B cell (primary cell): Measurements from ENCODE around the gene RNLS. TPM values are rescaled to one million over a fixed set of nuclear protein-coding genes. Genes with fewer than 3 reads are reported as not detected.

ENCODE experiments used
- ATAC-seq: fragments of 200-7000 bp; cut with Tn5 transposase; one replicate; pipeline ENCODE4 v1.10.0; 2021; ENCODE audit warnings: low read depth, mild to moderate bottlenecking, moderate number of reproducible peaks, moderate library complexity
- CTCF ChIA-PET: fragments of 350-600 bp; sonication (Branson Sonifier 250); formaldehyde crosslinking; loops from one replicate; lab custom pipeline; 2021; ENCODE audit warnings: antibody characterized with exemption, inconsistent platforms; lab: Charles Lee
- POLR2A ChIA-PET: fragments of 350-600 bp; sonication (Branson Sonifier 250); formaldehyde crosslinking; loops from one replicate; lab custom pipeline; 2021; ENCODE audit warnings: antibody characterized with exemption; lab: Charles Lee
- DNase-seq: peaks from one replicate; pipeline ENCODE4 v3.0.0; 2013
- H2AFZ ChIP-seq: 2 replicates; pipeline ENCODE4 v1.6.1; 2012; ENCODE audit warnings: mild to moderate bottlenecking, low read depth, low read length; ENCODE audit not compliant: insufficient read depth, poor library complexity, severe bottlenecking
- H3K27ac ChIP-seq, 2 donors: 1 replicate in 1 of 2; 2 replicates in 1 of 2; pipeline ENCODE4 v1.5.1; 2012 to 2013; ENCODE audit warnings: low read length in 2 of 2, mild to moderate bottlenecking in 2 of 2, moderate library complexity in 1 of 2
- H3K27me3 ChIP-seq, 4 experiments: fragments of 200-600 bp in 1 of 4; sonication (generic) in 1 of 4; replicated peaks in 1 of 4; 1 replicate in 2 of 4; 2 replicates in 2 of 4; pipeline versions ENCODE4 v1.6.1 to v1.7.0; 2013 to 2016; ENCODE audit warnings: low read length in 3 of 4, mild to moderate bottlenecking in 2 of 4, mixed read lengths in 1 of 4, moderate library complexity in 1 of 4; ENCODE audit not compliant: insufficient read depth in 4 of 4, control insufficient read depth in 3 of 4; ENCODE audit errors: control extremely low read depth in 1 of 4
- H3K36me3 ChIP-seq, 2 experiments: replicated peaks in 1 of 2; 1 replicate in 1 of 2; 2 replicates in 1 of 2; pipeline versions ENCODE4 v1.6.1 to v1.7.1; 2013; ENCODE audit warnings: low read length in 1 of 2; ENCODE audit not compliant: insufficient read depth in 2 of 2, control insufficient read depth in 1 of 2; ENCODE audit errors: control extremely low read depth in 1 of 2, extremely low read depth in 1 of 2
- H3K4me1 ChIP-seq, 2 donors: fragments of 200-600 bp in 1 of 2; sonication (generic) in 1 of 2; 1 replicate in 1 of 2; 2 replicates in 1 of 2; pipeline versions ENCODE4 v1.5.1 to v1.6.1; 2013 to 2017; ENCODE audit warnings: low read length in 2 of 2; ENCODE audit not compliant: control insufficient read depth in 2 of 2, insufficient read depth in 2 of 2
- H3K4me2 ChIP-seq: replicated peaks from 2 replicates; pipeline ENCODE3; 2012; ENCODE audit warnings: mild to moderate bottlenecking, low read depth, low read length; ENCODE audit not compliant: poor library complexity, severe bottlenecking
- H3K4me3 ChIP-seq, 5 experiments: fragments of 200-600 bp in 1 of 5; sonication (generic) in 1 of 5; 1 replicate in 3 of 5; 2 replicates in 2 of 5; pipeline versions ENCODE4 v1.5.1 to v1.7.0; 2011 to 2016; ENCODE audit warnings: low read length in 4 of 5, mild to moderate bottlenecking in 4 of 5, low read depth in 2 of 5, control low read depth in 1 of 5, moderate library complexity in 1 of 5; ENCODE audit not compliant: insufficient read depth in 1 of 5; ENCODE audit errors: control extremely low read depth in 1 of 5, extremely low read depth in 1 of 5
- H3K79me2 ChIP-seq: fragments of 200-600 bp; sonication (generic); one replicate; pipeline ENCODE4 v1.6.0; 2016; ENCODE audit warnings: low read length; ENCODE audit not compliant: control insufficient read depth, insufficient read depth
- H3K9ac ChIP-seq: fragments of 200-600 bp; sonication (generic); 2 replicates; pipeline ENCODE4 v1.6.1; 2017; ENCODE audit warnings: mild to moderate bottlenecking, low read length, moderate library complexity
- H3K9me3 ChIP-seq, 3 donors: one replicate each; pipeline versions ENCODE4 v1.6.1 to v1.7.1; 2013; ENCODE audit warnings: low read length in 2 of 3; ENCODE audit not compliant: control insufficient read depth in 2 of 3, insufficient read depth in 1 of 3; ENCODE audit errors: control extremely low read depth in 1 of 3
- H4K20me1 ChIP-seq: 2 replicates; pipeline ENCODE4 v1.6.0; 2012; ENCODE audit warnings: mild to moderate bottlenecking, low read length; ENCODE audit not compliant: insufficient read depth, control insufficient read depth, poor library complexity, severe bottlenecking
- H3K27ac Mint-ChIP-seq: one replicate; pipeline ENCODE4 v1.8.0; 2021; ENCODE audit warnings: mixed read lengths
- H3K27me3 Mint-ChIP-seq: one replicate; pipeline ENCODE4 v1.8.0; 2021; ENCODE audit warnings: mixed read lengths
- H3K4me1 Mint-ChIP-seq: one replicate; pipeline ENCODE4 v1.8.0; 2021; ENCODE audit warnings: mixed read lengths
- H3K4me3 Mint-ChIP-seq: one replicate; pipeline ENCODE4 v1.8.0; 2021; ENCODE audit warnings: mixed read lengths
- H3K9me3 Mint-ChIP-seq: one replicate; pipeline ENCODE4 v1.8.0; 2022; ENCODE audit warnings: mixed read lengths; ENCODE audit not compliant: insufficient read depth
- CTCF ChIP-seq: fragments of 200-600 bp; IDR thresholded peaks from one replicate; pipeline ENCODE4 v1.8.0; 2022; ENCODE audit warnings: antibody characterized with exemption, mild to moderate bottlenecking
- EZH2 ChIP-seq: IDR thresholded peaks from 2 replicates; pipeline ENCODE4 v1.6.1; 2012; ENCODE audit warnings: borderline replicate concordance, low read depth, mild to moderate bottlenecking, moderate library complexity, low read length; ENCODE audit not compliant: insufficient read depth, poor library complexity, severe bottlenecking
- WGBS: methylation state at CpG from one replicate; pipeline ENCODE4 v1.1.5; 2013; ENCODE audit warnings: missing lambda C conversion rate; ENCODE audit not compliant: insufficient coverage; 5-methylcytosine and 5-hydroxymethylcytosine counted together
- intact Hi-C: fragments of 100-400 bp; cut with micrococcal nuclease; formaldehyde crosslinking; loops from one replicate; pipeline ENCODE4 v1.10.0; 2022
- polyA plus RNA-seq: library from polyadenylated mRNA; depleted of rRNA; stranded (reverse); fragments of >200 nt; gene quantifications from 2 replicates; pipeline ENCODE4 v1.2.3, GENCODE V29; 2012
- total RNA-seq, 2 donors: library from RNA; stranded (reverse); fragments of 120-200 nt in 1 of 2; gene quantifications; 1 replicate in 1 of 2; 2 replicates in 1 of 2; pipeline versions ENCODE4 v1.2.3 to v1.2.4, GENCODE V29; 2013 to 2022

RNLS gene
- total and polyA plus RNA-seq, 2 donors (not counting 1 experiment from before 2014, with no cell fraction given) = 3.5 to 7.5 TPM

DNA sequence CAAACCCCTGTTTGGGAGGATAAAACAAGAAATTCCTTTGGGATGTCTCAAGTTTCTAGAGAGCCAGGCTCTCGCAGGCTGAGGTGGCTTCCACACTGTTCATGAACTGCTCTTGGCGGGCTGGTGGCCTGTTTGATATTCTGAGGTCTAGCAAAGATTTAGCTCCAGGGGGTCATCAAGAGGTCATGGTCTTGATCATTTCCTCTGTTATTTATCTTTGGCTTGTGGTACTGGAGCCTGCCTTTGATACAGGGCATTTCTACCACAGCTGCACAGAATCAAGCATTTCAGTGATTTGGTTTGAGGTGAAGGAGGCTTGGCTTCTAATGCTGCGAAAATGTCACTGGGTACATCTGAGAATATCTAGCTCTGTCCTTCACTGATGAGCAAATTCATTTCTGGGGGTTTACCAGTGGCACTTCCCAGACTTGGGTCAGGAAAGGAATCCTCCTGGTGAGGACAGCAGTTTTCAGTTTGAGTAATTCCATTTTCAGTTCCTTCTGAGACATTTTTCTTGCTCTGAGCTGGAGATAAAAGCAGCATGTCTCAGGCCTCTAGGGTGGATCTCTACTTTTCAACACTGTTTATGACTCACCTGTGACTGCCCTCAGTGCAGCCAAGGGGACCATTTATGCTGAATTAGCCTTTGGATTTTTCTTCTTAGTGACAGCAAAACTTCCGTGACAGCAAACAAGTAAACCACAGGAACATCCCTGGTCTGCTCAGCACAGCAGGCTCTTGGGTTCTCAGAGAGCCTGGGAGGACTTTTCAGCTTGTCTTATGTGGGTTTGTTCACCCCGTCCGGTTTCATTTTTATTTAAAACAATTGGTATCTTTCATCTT lies 312.0 kb downstream of the RNLS start:
- peak; percentile 31 for DNase-seq
- ATAC-seq = peak; percentile 73
- ChIA-PET POLR2A (no interaction called here), CTCF (interaction anchor here (0.9 kb wide), 1 partner anchor 115 kb away, joined by 3 read pairs; no protein-coding TSS in a partner anchor)
- Histone ChIP-seq H3K27ac (peak overlapping the region in 1 of 2 donors; percentile 52), H3K79me2 (no peaks in the 10 kb centered on the region), H3K4me3 (no peak overlapping the region), H3K36me3 (no peaks in the 10 kb centered on the region), H3K4me1 (peaks cover 24 to 31% of the 10 kb centered on the region in 2 donors), H2AFZ (peak overlapping the region; percentile 58), H3K4me2 (peak overlapping the region; percentile 54), H4K20me1 (no peaks in the 10 kb centered on the region), H3K9ac (peak overlapping the region; percentile 24), H3K27me3 (no peaks in the 10 kb centered on the region), H3K9me3 (no peaks in the 10 kb centered on the region)
- Mint-ChIP-seq H3K27me3 (no peaks in the 10 kb centered on the region), H3K9me3 (no peaks in the 10 kb centered on the region), H3K27ac (peak overlapping the region; percentile 75), H3K4me1 (peaks cover 31% of the 10 kb centered on the region), H3K4me3 (peak overlapping the region; percentile 58)
- intact Hi-C loops = loop anchor here (1.0 to 5.0 kb wide), 3 partner anchors 8 to 409 kb away; partner anchors contain the start of genes KLLN and PTEN
- WGBS = 17% methylated on average over 2 of the region's 6 CpGs
- TF ChIP-seq CTCF (no peak), EZH2 (no peak)
